HG03571 (cell line): ENCODE data around the gene UPF2.

Experiments used
- ATAC-seq: cut with Tn5 transposase; IDR thresholded peaks from one replicate; pipeline ENCODE4 v1.9.1; 2021; ENCODE audit not compliant: unreplicated experiment

UPF2 gene

DNA sequence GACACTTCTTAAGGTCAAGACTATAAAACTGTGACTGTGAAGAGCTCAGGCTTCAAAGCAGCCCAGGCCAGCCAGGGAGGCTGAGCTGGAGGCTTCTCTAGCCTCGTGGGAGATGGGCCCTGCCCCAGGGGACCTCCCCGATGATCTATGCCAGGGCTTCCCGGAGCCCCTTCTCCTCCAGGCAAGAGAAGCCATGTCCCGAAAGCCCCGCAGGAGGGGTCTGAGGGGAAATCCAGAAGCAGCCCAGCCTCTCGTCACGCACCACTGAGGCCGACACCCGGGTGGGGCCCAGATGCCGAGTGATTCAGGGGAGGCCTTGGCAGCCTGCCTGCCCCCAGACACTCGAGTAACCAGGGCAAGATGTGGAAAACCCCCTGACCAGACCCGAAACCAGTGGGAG, 155.8 kb downstream of the UPF2 start:
- ATAC-seq, result peak; percentile 54

GRCh38 chr10:11886138-11886474, 156.5 kb downstream of the UPF2 start:
- no peak for ATAC-seq

DNA sequence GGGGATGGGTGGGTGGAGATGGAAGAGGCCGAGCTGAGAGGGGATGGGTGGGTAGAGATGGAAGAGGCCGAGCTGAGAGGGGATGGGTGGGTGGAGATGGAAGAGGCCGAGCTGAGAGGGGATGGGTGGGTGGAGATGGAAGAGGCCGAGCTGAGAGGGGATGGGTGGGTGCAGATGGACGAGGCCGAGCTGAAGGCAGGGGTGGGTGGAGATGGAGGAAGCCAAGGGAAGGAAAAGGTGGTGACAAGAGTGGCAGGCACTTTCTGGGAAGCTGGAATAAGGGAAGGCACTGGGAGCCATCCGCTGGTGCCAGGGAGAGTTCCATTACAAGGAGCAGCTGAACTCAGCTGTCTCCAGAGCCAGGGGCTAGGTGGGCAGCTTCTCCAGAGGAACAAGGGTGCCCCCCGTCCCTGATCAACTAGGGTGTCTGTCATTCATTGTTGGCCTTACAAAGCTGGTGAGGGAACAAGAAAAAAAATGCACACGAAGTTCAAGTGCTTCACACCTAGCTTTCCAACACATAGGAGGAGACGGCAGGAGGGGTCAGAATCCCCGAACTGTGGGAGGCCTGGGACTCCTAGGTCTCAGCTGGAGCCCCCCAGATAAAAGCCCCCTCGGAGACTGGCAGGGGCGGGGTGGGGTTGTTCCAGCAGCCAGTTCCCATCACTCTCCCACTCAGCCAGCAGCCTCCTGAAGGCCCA, 157.0 kb downstream of the UPF2 start:
- ATAC-seq, result no peak

- ATAC-seq, result no peak
Measured at GRCh38 chr10:11884706-11885423, 157.7 kb downstream of the UPF2 start.

DNA sequence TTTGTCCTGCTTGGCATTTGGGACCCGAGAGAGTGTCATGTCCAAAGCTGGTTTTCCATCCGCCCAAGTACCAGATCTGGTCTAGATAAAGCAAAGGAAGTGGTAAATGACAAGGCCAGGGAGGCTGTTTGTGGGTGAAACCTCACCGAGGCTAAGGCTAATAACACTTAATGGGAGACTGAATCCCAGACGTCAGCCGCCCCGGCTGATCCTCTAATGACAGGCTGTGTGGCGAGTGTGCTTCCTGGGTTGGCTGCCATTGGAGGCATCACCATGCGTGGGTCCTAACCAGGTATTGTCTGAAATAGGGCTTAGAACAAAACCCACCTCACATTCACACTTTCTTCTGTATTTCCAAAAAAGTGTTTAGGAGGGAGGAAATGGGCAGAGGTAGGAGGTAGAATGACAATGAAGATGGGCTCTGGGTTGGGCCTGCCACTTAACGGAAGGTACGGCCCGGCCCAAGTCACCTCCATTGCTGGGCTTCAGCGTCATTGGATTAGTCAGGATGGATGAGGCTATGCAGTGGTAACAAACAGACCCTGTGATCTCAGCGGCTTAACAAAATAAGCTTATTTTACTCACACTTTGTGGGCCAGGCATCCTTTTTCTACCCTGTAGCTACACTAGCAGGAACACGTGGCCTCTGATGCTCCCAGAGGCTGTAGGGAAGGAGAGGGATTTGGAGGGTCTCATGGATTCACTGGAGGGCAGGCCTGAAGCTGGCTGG, 159.8 kb downstream of the UPF2 start:
- no peak for ATAC-seq

DNA sequence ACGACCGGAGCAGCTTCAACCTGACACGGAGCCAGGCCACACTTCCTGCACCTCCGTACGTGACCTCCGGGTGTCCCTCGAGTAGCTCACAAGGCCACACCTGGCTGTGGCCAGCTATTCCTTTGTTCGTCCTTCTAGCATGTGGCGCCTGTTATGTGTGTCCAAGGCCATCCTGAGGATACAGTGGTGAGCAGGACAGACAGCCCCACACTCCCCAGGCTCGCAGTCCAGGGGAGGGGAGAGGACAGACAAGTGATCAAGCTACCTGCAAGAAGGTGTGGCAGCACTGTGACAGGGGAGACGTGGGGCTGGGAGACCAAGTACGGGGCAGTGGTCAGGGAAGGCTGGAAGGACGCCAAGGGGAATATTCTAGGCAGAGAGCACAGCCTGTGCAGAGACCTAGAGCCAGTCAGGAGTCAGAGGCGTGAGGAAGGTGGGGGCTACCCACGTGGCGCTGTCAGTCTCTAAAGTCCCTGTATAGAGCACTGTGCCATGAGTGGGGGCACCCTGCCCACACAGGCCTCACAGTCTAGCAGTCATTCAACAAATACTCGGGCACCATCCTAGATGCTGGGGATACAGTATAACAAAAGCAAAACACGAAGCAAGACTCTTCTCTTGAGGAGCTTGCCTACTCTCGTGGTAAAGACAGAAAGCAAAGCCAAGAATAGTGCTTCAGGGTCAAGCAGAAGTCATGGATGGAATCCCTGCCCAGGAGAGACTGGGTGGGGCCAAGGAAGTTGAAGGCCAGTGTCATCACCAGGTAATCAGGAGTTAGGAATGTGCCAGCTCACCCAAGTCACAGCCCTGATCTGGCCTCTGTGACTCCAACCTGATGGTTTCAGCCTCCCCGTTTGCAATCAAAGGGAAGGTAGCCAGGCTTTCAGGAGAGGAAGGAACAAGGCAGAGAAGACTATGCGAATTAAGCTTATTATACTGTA, 160.9 kb downstream of the UPF2 start:
- no peak for ATAC-seq

DNA sequence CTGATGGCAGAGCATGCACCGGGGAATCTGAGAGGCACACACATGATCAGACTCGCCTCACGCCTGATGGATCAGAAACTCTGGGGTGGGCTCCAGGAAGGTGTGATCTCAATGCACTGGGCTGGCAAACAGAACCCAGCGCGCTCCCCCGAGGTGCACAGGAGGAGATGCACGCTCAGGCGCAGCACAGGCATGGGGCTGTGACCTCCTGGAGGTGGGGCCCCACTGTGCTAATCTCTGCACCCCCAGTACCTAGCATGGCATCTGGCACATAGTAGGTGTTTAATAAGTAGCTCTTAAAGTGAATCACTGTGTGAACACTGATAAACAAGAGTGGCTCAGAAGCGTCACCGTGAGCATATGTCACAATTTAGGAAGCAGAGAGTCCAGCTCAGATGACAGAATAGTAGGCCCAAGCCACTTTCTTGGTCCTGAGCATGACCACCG, 161.6 kb downstream of the UPF2 start:
- ATAC-seq, result no peak

DNA sequence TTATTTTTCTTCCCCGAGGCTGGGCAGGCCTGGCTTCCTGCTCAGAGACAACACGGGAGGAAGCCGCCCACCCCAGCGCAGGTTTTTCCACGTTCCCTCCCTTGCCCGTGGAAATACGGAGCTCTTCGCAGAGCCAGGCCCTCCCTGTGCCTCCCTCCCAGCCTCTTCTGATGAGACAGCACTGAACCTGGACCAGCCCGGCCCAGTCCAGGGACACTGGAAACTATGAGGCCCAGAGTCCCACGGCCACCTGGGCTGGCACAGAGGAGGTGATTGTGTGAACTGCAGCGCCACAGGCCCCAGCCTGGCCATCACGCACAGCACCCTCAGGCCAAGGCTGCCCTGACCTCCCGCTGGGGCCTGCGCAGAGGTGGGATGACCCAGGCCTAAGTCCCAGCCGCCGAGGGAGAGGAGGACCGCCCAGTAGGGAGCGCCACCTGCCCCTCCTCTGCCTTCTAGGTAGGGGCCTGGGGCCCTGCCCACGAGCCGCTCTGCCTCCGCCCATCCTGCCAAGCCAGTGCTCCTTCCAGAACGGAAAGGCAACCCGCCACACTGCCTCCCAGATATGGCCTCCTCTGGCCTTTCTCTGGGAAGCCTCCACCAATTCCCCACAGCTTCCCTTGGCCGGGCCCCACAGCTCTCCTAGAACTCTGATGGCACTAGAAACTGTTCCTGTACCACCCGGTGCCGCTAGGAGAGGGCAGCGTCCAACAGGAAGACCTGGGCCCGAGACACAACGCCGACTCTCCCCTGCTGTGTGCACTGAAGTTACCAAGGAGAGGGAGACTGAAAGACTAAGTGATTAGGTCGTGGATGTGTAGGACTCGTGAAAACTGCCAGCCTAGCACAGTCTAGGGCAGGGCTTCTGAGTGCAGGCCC, 162.2 kb downstream of the UPF2 start:
- no peak for ATAC-seq

GRCh38 chr10:11879387-11880094, 163.1 kb downstream of the UPF2 start:
- no peak for ATAC-seq

GRCh38 chr10:11878776-11879175, 163.8 kb downstream of the UPF2 start:
- ATAC-seq, result no peak

GRCh38 chr10:11877591-11877905, 165.1 kb downstream of the UPF2 start:
- no peak for ATAC-seq

DNA sequence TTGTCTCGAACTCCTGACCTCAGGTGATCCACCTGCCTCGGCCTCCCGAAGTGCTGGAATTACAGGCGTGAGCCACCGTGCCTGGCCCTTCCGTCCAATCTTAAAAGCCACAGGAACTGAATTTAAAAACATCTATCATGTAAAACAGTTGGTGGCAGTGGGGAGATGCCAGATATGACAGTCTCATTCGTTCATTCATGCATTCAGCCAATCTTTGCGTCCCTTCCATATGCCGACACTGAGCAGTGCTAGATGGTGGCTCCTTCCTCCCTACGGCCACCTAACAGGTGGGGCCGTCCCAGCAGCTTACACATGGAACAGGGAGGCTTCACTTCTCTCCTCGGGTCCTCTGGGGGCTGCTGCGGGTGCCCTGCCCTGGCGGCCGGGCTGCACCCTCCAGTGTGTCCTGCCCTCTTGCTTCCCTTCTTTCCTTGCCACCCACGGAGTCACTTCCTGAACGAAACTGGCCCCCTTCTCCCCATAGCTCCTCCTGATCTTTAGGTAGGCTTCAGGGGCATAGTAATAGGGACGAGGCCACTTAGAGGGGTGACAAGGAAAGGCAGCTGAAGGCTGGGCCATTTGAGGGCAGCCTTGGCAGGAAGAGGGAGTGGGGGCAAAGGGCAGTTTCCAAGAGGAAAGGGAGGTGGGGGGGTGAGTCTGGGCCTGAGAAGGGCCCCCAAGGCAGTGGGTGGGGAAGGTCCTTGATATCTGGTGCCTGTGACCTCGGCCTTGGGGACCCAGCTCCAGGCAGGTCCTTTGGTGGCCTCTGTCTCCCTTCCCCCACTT, 165.6 kb downstream of the UPF2 start:
- no peak for ATAC-seq

GRCh38 chr10:11876324-11876723, 166.3 kb downstream of the UPF2 start:
- ATAC-seq, result no peak

GRCh38 chr10:11875494-11876281, 166.9 kb downstream of the UPF2 start:
- no peak for ATAC-seq

GRCh38 chr10:11874568-11875493, 167.8 kb downstream of the UPF2 start:
- ATAC-seq, result no peak

- no peak for ATAC-seq
Measured at GRCh38 chr10:11871466-11871865, 171.1 kb downstream of the UPF2 start.

- ATAC-seq, result no peak
Measured at GRCh38 chr10:11870900-11871400, 171.7 kb downstream of the UPF2 start.
